ENCODE measurements around the gene COG6. TPM values are rescaled to one million over a fixed set of nuclear protein-coding genes. Genes with fewer than 3 reads are reported as not detected.

Gene COG6
- total and polyA plus RNA-seq, 2 of the 8 experiments (the other 6 are each of a cell fraction or from before 2014, with no cell fraction given), result 8.8 to 22.3 TPM

- no peak for TF ChIP-seq MAX (IDR thresholded peaks at IDR 0.05)
- no peak for TF ChIP-seq NRF1 (IDR thresholded peaks at IDR 0.05; ENCODE audit: low read depth, low read length)
Observed at GRCh38 chr13:39777021-39777420, 121.6 kb downstream of the COG6 start (continued).
